Stomach smooth muscle (tissue), 2 donors: Measurements from ENCODE around the gene PTGER3.

Experiments used
- H3K27ac ChIP-seq: one replicate; pipeline ENCODE4 v1.7.0; 2013; ENCODE audit warnings: mild to moderate bottlenecking, low read length, inconsistent platforms
- H3K27me3 ChIP-seq, 2 donors: one replicate each; pipeline ENCODE4 v1.7.0; 2013; ENCODE audit warnings: low read length in 2 of 2; ENCODE audit not compliant: insufficient read depth in 2 of 2, control insufficient read depth in 1 of 2
- H3K36me3 ChIP-seq, 2 donors: one replicate each; pipeline ENCODE4 v1.7.0; 2013; ENCODE audit warnings: low read length in 2 of 2; ENCODE audit not compliant: control insufficient read depth in 2 of 2, insufficient read depth in 2 of 2
- H3K4me1 ChIP-seq: one replicate; pipeline ENCODE4 v1.7.0; 2013; ENCODE audit warnings: low read length; ENCODE audit not compliant: control insufficient read depth, insufficient read depth
- H3K4me3 ChIP-seq, 2 donors: one replicate each; pipeline ENCODE4 v1.7.0; 2013; ENCODE audit warnings: low read length in 2 of 2
- H3K9ac ChIP-seq, 2 donors: one replicate each; pipeline ENCODE4 v1.7.0; 2013; ENCODE audit warnings: low read length in 2 of 2, mild to moderate bottlenecking in 1 of 2
- H3K9me3 ChIP-seq, 2 donors: one replicate each; pipeline ENCODE4 v1.7.0; 2013; ENCODE audit warnings: low read length in 2 of 2; ENCODE audit not compliant: control insufficient read depth in 2 of 2
- donor health status: healthy.
- donor health status: Pancreatic carcinoma.

Gene PTGER3

DNA sequence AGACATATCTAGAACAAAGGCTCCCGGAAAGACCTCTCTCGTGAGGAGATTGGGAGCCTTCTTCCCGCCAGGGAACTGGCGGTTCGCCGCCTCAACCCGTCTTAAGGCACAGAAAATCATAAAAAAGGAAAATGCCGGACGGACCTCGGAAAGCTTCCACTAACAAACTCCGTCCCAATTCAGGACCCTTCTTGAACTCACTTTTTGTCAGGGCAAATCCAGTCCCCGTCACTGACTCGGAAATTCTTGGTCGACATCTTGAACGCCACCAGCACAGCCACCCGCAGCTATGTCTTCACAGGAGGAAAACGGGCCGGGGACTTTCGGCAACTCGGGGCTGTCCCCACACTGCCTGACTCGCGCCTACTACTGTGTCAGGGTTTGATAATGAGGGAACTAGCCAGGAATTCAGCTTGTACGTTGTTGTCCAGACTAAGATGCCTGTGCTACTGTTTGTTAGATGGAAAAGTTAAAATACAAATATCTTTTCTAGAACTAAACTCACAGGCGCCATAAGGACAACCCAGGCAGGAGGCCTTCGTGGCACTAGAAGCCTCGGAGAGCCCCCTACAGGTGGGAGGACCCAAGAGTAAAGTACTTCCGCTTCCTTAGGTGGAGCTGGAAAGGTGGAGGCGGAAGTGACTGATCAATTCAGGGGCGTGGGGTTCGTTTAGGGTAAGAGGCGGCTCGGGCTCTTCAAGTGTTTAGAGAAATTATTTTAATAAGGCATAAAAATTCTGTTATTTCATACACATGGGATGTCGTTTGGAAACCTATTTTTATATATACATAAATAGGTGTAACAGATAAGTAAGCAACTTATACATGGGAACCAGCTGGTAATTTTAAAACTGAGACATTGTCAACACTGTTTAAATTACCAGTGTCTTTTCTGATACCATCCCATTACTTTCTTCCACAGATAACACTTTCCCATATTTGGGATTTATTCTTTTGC lies 33.4 kb upstream of the PTGER3 start, which contains the start of gene ZRANB2:
TSS of gene ZRANB2 (minus strand) at position 297 of the 958 bp plus-strand sequence. CDS start at position 257, 40 bp downstream.
- Histone ChIP-seq H3K27me3 (no peaks in the 10 kb centered on the region), H3K4me3 (peak within 1 kb of the TSS; percentile 91 to 94), H3K9me3 (no peaks in the 10 kb centered on the region), H3K4me1 (peaks cover 3% of the 10 kb centered on the region), H3K27ac (peak within 1 kb of the TSS; percentile 88), H3K36me3 (peaks cover 9 to 10% of the 10 kb centered on the region in 2 donors), H3K9ac (peak within 1 kb of the TSS; percentile 83 to 95)

DNA sequence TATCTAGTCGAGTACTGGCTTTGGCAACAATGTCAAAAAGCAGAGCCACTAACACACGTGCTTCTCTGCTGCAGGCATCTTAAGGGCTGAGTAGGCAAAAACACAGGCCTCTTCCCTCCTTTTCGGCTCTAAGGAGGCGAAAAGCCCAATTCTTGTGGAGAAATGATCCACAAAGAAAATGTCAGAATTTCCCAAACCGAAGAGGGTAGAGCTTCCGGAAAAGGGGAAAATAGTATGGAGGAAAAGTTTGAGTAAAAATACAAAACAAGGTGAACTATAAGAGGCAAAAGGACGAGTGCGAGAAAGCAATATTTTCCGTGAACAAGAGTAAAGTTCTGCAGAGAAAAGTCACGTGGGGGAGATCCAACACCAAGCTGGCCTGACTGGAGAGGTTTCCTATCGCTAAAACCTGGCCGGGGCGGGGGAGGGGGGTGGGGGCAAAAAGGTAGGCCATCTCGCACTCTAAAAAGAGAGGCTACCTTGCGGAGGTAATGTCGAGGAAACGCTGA lies 32.7 kb upstream of the PTGER3 start:
- Histone ChIP-seq H3K9ac (peak overlapping the region; percentile 83 to 95), H3K27ac (peak overlapping the region; percentile 88), H3K4me3 (peak overlapping the region; percentile 91 to 94), H3K27me3 (no peaks in the 10 kb centered on the region), H3K9me3 (no peaks in the 10 kb centered on the region), H3K36me3 (peaks cover 15 to 17% of the 10 kb centered on the region in 2 donors), H3K4me1 (peaks cover 3% of the 10 kb centered on the region)

DNA sequence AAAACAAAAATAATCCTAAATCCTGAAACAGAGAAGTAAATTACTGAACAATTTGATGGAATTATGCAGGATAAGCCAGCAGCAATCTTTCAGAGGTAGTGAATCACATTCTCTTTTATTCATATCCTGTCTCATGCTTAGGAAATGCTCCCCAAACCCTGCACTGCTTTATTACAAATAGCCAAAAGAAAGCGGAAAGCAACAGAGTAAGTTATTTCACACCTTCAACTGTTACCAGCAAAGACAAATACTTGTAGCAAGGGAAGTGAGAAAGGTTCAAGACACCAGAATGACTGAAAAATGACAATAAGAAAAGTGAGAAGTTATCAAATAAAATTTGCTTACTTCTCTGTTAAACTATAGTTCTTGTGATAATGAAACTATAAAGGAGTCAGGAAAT lies 27.1 kb upstream of the PTGER3 start:
- Histone ChIP-seq H3K4me1 (peaks cover 2% of the 10 kb centered on the region), H3K36me3 (peaks cover 34 to 40% of the 10 kb centered on the region in 2 donors), H3K9ac (no peak overlapping the region), H3K9me3 (no peaks in the 10 kb centered on the region), H3K27ac (no peak overlapping the region), H3K27me3 (no peaks in the 10 kb centered on the region), H3K4me3 (no peak overlapping the region)

DNA sequence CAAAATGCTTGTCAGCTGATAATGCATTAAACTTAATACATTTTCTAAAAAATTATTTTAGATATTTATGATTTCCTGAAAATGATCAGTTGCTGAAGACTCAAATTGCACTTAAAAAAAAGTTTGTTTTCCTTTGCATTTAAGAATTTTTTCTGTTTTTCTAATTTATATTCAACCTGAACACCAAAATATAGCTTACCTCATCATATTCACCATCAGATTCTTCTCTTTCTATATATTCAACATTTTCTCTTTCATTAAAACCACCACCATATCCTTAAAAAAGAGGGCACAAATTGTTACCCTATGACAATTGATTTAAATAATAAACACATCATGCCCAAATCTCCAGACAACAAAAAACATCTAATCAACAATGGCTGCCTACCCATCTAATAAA lies 24.7 kb upstream of the PTGER3 start:
- H3K36me3 ChIP-seq, result peaks cover 39 to 49% of the 10 kb centered on the region in 2 donors
- H3K9ac ChIP-seq, result no peak overlapping the region
- H3K27ac ChIP-seq, result no peak overlapping the region
- H3K27me3 ChIP-seq, result no peaks in the 10 kb centered on the region
- H3K9me3 ChIP-seq, result no peaks in the 10 kb centered on the region
- no peaks in the 10 kb centered on the region for H3K4me1 ChIP-seq
- no peak overlapping the region for H3K4me3 ChIP-seq

DNA sequence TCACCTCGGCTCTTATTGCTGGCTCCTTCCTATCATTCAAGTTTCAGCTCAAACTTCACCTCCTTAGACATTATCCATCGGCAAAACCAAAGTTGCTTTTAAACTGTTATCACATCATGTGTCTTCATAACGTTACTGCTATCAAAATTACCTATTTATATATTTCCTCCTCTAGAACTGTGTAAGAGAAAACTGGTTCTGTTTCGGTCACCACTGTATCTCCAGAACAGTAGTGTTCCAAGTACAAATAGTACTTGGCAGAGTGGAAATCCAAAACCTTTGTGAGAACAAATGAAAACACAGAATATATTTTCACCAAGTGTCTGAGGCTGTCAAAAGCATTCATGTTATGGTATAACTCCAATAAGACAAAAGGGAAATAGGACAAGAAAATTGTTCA lies 24.1 kb upstream of the PTGER3 start:
- no peaks in the 10 kb centered on the region for H3K9me3 ChIP-seq
- no peak overlapping the region for H3K27ac ChIP-seq
- H3K36me3 ChIP-seq, result peaks cover 39 to 51% of the 10 kb centered on the region in 2 donors
- no peak overlapping the region for H3K9ac ChIP-seq
- no peaks in the 10 kb centered on the region for H3K4me1 ChIP-seq
- no peak overlapping the region for H3K4me3 ChIP-seq
- no peaks in the 10 kb centered on the region for H3K27me3 ChIP-seq

DNA sequence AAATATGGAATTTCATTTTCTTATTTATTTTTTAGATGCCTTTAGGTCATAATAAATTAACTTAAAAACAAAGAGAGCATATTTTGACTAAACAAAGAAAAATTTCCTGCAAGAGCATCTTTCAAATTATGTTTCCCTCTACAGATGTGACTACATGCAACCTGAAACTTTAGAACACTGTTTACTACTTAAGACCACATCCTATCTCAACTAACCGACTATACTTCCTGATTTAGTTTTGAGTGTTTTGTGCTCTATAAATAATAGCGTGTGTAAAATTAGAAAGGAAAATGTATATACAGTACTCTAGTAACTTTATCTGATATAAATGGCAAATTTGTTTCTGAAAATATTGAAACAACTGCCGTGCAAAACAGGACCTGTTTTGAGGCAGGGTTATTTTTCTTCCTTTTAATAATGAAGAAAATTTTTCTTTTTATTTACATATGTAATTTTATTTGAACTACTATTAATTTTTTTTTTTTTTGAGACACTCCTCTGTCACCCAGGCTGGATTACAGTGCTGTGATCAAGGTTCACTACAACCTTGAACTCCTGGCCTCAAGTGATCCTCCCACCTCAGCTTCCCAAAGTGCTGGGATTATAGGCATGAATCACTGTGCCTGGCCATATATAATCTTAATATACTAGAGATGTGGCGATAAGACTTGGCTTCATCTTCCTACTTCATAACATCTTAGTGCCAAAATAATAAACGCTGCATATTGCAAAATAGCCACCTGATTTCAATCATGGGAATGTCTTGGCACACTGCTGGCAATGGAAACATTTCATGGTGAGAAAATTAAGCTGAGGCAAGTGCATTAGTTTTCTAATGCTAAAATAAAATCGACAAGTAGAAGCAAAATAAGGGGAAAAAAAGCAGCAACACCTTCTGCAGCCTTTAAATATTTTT lies 21.0 kb upstream of the PTGER3 start:
- no peak overlapping the region for H3K9ac ChIP-seq
- H3K27me3 ChIP-seq, result no peaks in the 10 kb centered on the region
- peaks cover 39 to 58% of the 10 kb centered on the region in 2 donors for H3K36me3 ChIP-seq
- no peak overlapping the region for H3K4me3 ChIP-seq
- H3K9me3 ChIP-seq, result no peaks in the 10 kb centered on the region
- no peak overlapping the region for H3K27ac ChIP-seq
- H3K4me1 ChIP-seq, result no peaks in the 10 kb centered on the region

DNA sequence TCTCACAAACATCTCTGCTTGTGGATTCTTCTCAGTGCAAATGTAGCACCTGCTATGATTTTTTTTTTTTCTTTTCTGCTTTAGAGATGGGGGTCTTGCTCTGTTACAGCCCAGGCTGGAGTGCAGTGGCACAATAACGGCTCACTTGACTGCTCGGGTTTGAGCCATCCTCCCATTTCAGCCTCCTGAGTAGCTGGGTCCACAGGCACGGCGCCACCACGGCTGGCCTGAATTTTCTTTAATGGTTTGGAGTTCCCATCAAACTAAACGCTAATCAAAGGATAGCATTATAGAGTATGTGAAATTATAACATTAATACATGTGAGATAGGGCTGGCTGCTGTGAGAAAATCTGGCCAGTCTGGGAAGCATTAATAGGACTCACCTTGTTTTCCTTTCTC lies 7.2 kb upstream of the PTGER3 start:
- H3K9me3 ChIP-seq, result no peaks in the 10 kb centered on the region
- H3K4me1 ChIP-seq, result no peaks in the 10 kb centered on the region
- no peaks in the 10 kb centered on the region for H3K27me3 ChIP-seq
- H3K4me3 ChIP-seq, result no peak overlapping the region
- no peak overlapping the region for H3K27ac ChIP-seq
- peaks cover 3% of the 10 kb centered on the region in 2 donors for H3K36me3 ChIP-seq
- H3K9ac ChIP-seq, result no peak overlapping the region

DNA sequence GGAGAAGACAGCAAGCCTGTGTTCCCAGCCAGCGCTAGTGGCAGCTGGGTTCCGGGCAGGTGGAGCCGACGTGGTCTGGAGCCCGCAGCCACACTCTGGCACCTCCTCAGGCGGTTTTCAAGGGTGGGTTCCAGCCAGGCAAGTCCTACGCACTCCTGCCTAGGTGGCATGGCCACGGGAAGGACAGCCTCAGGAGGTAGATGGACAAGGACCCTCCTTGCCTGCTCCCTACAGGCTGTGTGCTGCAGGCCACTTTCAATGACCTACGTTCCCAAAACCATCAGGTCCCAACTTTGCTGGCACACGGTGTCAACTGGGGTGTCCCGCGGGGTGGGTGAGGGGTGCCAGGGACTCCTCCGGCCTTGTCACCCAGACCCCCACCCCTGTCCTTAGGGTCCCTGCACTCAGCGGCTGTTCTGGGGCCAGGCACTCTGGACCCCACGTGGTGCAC lies 6.7 kb upstream of the PTGER3 start:
- Histone ChIP-seq H3K36me3 (peaks cover 2 to 3% of the 10 kb centered on the region in 2 donors), H3K4me3 (no peak overlapping the region), H3K27ac (no peak overlapping the region), H3K9me3 (no peaks in the 10 kb centered on the region), H3K4me1 (no peaks in the 10 kb centered on the region), H3K9ac (no peak overlapping the region), H3K27me3 (no peaks in the 10 kb centered on the region)

DNA sequence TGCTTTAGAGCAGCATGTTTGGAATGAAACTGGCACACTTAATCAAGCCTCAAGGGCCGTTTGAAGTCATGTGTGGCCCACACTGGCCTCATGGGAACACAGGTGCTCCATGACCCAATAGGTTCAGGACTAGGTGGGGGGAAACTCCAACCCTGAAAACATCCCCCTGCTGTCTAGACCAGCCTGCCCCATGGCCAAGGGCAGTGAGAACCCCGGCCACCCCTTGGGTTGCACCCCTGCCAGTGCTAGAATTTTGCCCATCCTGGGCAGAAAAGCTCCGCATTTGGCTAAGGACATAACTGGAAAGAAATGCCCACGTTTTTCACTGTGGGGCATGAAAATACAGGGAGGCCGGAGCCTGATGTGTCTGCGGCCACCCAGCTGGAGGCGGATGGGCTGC lies 6.1 kb upstream of the PTGER3 start:
- no peaks in the 10 kb centered on the region for H3K27me3 ChIP-seq
- no peaks in the 10 kb centered on the region for H3K4me1 ChIP-seq
- no peak overlapping the region for H3K27ac ChIP-seq
- H3K9me3 ChIP-seq, result no peaks in the 10 kb centered on the region
- no peak overlapping the region for H3K9ac ChIP-seq
- H3K36me3 ChIP-seq, result peaks cover 0 to 3% of the 10 kb centered on the region in 2 donors
- no peak overlapping the region for H3K4me3 ChIP-seq

DNA sequence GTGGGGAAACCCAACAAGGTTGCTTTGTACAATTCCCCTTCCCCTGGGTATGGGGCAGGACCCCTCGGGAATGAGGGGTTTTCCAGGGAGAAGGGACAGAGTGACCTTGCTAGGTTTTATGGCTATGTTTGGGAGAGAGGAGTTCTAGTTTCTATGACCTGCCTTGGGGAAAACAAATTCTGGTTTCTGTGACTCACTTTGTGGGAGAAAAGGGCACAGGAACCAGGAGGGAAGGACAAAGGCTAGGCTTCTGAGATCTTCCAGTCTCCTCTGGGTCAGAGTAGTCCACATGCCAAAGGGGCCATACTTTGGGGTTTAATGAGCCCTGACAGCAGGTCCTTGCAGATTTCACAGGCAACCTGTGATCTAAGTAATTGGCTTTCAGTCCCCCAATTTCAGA lies 5.5 kb upstream of the PTGER3 start:
- Histone ChIP-seq H3K36me3 (peaks cover 0 to 3% of the 10 kb centered on the region in 2 donors), H3K4me3 (no peak overlapping the region), H3K4me1 (no peaks in the 10 kb centered on the region), H3K9me3 (no peaks in the 10 kb centered on the region), H3K27me3 (peaks cover 0 to under 1% of the 10 kb centered on the region in 2 donors), H3K27ac (no peak overlapping the region), H3K9ac (no peak overlapping the region)
